ENCODE measurements around the gene CLEC19A.
"Not testable (repeated sequence)": the region's sequence is repeated elsewhere in the genome, so short reads cannot be mapped to it uniquely, and the experiment has no call there.

The CLEC19A gene

GRCh38 chr16:19287241-19287640 is 1.7 kb downstream of the CLEC19A start:
- no peak for DNase-seq

DNA sequence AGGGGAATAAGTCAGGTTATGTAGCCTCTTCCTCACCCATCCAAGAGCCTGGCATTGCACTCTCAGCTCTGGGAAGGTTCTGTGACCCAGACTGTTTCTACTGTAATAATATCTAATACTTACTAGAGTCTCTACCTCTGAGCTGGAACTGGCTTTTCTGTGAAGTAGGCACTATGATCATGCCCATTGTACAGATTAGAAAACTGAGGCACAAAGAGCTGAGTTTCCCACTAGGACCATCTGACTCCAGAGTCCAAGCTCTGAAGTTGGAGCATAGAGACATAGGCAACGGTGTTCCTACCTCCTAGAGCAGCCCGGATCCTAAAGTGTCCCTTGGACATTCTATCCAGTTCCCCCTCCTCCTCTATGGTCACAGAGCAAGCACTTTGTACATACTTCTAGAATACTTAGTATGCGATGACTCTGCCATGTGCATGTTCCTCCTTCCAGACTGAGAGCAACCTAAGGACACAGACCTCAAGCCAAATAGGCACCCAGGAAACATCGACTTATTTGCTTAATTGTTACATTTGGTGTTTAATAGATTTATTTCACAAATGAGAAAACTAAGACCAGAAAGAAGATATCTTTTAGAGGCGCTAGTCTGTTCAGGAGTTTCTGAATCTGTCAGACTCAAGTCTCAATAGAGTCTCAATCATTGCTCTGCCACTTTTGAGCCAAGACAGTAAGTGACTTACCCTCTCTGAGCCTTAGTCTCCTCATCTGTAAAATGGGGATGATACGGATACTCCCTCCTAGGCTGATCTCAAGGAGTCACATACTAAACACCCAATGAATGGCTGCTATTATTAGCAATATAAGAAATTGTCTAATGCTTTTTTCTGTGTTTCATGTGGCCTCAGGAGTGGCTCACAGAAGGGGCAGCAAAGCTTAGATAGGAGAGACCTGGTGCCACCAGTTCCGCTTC is 3.6 kb downstream of the CLEC19A start:
- DNase-seq, result no peak

DNA sequence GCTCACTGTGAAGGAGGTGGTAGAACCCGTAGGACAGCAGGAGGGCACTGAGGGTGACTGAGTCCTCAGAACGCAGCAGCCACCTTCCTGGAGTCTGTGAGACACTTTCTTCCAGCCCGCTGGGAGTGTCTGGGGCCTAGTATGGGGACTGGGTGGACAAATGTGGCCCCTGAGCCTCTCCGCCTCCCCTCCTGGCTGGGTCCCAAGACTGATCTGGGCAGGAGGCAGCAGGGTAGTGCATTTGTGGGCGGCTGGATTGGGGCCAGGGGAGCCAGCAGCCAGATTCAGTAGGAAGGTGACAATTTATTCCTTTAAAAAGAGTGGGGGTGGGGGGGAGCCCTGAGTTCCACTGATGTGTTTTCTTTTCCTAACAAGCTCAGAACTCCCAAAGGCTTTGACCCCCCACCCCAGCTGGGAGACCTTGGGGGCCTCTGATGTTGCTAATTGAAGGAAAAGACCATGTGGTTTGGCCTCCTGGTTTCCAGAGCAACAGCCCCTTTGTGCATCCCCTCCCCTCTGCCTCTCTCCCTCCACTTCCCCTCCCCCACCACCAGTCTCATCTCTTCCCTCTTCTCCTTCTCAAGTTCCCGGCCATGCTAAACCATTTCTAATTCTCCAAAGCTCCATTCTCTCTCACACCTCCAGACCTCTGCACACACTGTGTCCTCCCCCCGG is 4.4 kb downstream of the CLEC19A start:
- DNase-seq, result no peak

- DNase-seq, result no peak
These were observed 5.3 kb downstream of the CLEC19A start for GRCh38 chr16:19290860-19291259.

GRCh38 chr16:19291475-19291874 is 5.9 kb downstream of the CLEC19A start:
- DNase-seq, result no peak

DNA sequence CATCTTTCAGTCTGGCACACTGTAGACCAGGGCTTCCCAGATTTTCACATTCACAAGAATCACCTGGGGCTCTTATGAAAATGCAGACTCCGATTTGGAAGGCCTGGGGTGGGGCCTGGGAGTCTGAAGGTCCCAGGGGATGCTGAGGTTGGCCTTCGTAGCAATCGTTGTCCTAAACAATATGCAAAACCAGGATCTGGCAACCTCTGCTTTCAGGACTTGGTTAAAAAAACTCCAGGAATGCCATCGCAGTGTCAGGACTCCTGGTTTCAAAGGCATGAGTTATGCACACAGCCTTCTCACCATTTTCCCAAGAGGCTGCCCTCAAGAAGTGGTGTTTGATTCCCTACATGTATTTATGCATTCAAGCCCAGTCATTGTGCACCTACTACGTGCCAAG is 6.7 kb downstream of the CLEC19A start:
- no peak for DNase-seq

GRCh38 chr16:19294156-19294649 is 8.7 kb downstream of the CLEC19A start:
- DNase-seq, result no peak

DNA sequence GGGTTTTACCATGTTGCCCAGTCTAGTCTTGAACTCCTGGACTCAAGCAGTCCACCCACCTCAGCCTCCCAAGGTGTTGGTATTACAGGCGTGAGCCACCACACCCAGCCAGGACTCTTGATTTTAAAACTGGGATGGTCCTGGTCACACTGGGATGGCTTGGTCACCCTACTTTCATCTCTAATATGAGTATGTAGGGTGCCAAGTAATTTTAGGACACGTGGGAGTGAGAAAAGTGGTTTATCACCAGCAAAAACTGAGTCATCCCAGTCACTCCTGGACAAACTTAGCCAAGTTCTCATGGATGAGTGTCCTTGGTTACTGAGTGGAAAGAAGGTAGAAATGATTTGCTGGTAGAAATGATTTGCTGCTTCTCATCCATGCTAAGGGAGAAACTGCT is 9.9 kb downstream of the CLEC19A start:
- DNase-seq, result no peak

- DNase-seq, result no peak
These were observed 11.9 kb downstream of the CLEC19A start for GRCh38 chr16:19297454-19297853.

DNA sequence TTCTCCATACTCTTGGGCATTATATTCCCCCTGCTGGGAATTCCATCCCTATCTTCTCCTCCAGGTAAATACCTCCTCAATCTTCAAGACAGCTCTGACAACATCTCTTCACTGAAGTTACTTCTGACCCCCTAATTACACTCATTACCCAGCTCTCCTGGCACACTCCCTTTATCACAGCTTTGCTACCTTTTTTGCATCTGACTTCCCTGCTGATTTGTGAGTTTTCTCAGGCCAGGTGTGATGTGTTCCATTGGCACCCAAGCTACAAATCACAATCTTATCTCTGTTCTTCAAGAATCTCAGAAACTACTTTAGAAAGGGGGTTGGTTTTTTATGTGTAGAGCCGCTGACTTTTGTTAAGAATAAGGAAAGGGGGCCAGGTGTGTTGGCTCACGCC is 14.0 kb downstream of the CLEC19A start:
- no peak for DNase-seq

DNA sequence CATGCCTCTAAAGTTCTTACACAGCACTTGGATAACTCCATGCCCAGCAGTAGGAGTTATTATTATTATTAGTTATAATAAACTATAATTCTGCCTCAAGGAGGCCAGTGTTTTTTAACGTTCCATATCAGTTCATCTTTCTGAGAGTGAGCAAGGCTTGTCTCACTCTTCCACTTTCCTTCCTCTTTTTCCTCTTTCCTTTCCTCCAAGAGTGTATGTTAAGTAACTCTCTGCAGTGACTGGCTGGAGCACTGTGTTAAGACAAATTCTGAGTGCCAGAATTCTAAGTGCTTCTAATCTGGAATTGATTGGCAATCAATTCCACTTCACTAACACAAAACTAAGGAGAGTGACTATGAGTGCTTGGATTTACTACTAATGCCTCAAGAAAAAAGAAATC is 16.4 kb downstream of the CLEC19A start:
- no peak for DNase-seq

DNA sequence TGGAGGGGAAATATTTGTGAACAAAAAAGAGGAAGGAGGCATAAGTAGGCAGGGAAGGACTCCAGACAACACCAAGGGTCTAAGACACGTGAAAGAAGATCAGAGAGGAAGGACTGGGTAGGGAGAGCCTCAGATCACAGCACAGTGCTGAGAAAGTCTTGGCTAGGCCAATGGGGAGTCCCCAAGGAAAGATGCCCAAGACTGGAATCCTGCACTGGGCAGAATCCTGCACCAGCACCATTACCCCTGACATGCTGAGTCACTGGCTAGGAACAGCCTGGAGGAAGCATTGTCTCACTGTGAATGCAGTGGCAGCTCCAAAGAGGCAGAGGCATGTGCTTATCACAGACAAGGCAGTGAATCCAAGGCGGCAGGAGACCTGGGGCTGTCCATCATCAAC is 19.2 kb downstream of the CLEC19A start:
- no peak for DNase-seq

GRCh38 chr16:19305443-19305842 is 19.9 kb downstream of the CLEC19A start:
- no peak for DNase-seq

DNA sequence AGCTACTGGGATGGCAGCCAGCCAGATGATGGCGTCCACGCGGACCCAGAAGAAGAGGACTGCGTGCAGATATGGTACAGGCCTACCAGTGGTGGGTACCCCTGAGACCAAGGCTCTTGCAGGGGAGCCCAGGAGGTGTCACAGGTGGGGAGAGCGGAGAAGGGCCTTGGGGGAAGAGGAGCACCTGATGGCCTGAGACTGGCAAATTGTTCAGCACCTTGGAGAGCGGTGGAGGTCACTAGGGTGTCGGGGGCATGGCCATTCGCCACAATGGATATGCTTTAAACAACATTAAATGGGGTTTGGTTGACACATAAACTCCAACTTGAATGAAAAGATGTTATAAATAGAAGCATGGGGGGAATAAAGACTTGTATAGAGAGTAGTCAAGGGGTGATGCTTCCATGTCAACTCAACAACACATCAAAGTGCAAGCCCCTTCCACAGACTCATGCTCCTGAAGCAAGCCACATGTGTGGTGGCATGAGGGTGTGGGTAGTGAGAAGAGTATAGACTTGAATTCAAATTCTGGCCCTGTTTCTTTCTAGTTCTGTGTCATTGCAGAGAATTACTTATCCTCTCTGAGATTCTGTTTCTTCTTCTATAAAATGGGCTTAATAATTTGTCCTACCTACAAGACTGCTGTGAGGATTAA is 22.2 kb downstream of the CLEC19A start:
- no peak for DNase-seq

DNA sequence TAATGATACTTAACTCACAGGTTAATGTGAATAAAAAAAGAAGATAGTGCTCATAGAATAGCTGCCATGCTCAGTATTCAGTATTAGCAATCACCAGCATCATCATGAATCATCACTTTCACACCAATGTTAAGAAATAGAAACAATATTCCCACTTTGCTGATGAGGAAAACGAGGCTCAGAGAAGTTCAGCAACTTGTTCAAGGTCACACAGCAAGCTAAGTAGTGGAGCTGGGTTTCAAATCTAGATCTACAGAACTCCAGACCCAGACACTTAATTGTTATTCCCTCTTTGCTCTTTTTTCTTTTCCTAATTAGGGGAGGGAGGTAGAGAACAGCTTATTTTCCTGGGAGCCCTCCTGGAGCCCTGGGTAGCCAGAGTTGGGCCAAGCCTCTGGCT is 22.9 kb downstream of the CLEC19A start:
- no peak for DNase-seq

DNA sequence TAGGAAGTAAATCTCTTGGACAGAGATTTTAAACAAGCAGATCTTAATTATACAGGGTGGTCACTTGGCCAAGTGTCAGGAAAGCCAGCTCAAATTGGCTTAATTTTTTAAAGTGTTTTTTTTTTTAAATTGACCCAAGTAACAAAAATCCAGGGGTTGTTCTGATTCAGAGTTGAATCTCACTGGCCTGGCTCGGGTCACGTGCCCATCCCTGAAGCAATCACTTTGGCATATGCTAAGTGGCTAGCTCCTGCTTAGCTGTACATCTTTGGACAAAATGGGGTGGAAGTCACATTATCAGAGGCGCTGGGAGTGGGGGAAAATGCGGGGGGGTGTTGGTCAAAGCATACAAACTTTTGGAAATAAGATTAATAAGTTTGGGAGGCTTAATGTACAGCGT is 23.6 kb downstream of the CLEC19A start:
- no peak for DNase-seq

DNA sequence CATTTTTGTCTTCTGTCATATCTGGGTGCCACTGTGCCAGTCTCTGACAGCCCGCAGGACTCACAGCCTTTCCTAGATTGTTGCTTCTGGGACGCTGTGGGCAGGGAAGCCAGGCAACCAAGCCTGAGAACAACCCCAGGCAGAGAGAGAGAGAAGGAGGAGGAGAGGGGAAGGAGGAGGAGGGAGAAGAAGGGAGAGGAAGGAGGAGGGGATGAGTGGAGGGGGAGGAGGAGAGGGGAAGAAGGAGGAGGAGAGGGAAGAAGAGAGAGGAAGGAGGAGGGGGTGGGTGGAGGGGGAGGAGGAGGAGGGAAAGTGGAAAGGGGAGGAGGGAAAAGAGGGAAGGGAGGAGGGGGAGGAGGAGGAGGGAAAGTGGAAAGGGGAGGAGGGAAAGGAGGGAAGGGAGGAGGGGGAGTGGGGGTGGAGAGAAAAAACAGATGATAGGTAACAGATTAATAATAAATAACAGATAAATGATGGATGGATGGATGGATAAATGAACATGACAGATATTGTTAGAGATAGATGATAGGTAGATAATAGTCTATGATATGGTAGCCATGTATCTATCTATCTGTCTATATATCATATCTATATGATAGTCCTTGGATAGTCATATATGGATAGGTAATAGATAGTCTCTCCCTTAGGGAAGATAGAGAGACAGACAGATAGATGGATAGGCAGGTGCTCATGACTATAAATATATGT is 29.3 kb downstream of the CLEC19A start:
- DNase-seq, result no peak

DNA sequence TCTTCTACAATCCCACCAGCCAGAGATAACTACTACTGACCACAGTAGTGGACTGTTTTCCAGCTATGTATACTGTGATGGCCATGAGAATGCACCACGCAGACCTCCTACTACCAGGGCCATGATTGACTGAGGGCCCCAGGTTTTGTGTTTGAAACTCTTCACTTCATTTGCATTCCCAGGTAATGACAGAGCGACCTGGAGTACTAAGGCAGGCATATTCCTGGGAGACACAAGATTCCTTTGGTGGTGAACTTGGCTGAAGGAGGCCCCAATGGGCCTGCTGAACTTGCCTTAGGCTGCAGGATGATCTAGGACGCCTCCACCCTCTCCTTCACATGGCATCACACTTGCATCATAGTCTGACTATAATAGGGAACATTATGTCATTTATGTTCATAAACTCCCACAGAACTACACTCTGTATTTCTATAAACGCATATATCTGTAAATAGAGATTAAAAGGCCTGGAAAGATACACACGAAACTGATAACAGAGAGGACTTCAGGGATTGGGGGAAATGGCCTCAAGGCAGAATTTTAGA is 30.4 kb downstream of the CLEC19A start:
- DNase-seq, result no peak

DNA sequence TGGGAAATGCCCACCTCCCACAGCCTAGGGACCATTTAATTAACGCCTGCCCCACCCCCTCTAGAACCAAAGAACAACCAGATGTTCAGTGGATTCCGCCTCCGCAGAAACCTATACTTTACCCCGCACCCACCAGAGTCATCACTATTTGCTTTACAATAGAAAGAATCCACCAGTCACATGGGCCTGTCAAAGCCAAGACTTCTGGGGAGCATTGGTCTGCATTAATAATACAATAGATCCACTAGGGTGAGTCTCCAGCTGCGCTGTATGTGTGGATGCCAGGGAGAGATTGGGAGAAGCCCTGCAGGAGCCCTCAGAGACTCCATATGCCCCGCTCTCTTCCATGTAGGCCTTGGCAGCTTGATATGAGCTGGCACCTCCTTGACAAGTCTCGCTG is 31.3 kb downstream of the CLEC19A start:
- DNase-seq, result no peak

DNA sequence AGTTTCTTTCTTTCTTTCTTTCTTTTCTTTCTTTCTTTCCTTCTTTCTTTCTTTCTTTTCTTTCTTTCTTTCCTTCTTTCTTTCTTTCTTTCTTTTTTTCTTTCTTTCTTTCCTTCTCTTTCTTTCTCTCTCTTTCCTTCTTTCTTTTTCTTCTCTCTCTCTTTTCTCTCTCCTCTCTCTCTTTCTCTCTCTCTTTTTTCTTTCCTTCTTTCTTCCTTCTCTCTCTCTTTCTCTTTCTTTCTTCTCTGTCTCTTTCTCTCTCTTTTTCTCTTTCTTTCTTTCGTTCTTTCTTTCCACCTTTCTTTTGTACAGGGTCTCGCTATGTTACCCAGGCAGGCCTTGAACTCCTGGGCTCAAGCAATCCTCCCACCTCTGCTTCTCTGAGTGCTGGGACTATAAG is 35.7 kb downstream of the CLEC19A start:
- not testable (repeated sequence) for DNase-seq

GRCh38 chr16:19323596-19323995 is 38.1 kb downstream of the CLEC19A start:
- no peak for DNase-seq

- DNase-seq, result no peak
These were observed 42.8 kb downstream of the CLEC19A start for GRCh38 chr16:19328364-19328763.

GRCh38 chr16:19329932-19330331 is 44.4 kb downstream of the CLEC19A start:
- no peak for DNase-seq
